AG09319 (cell line): ENCODE results near the gene ACSS1.

ENCODE experiments used
- DNase-seq: peaks from one replicate; pipeline ENCODE4 v3.0.0-alpha.2; 2010; ENCODE audit warnings: low read depth; ENCODE audit errors: extremely low read depth
- TF ChIP-seq, protein P1 (sequence below): IDR thresholded peaks from 2 replicates; pipeline ENCODE4 v1.5.1; 2011; ENCODE audit warnings: low read depth, mild to moderate bottlenecking, inconsistent platforms, low read length, moderate library complexity

Gene ACSS1

DNA sequence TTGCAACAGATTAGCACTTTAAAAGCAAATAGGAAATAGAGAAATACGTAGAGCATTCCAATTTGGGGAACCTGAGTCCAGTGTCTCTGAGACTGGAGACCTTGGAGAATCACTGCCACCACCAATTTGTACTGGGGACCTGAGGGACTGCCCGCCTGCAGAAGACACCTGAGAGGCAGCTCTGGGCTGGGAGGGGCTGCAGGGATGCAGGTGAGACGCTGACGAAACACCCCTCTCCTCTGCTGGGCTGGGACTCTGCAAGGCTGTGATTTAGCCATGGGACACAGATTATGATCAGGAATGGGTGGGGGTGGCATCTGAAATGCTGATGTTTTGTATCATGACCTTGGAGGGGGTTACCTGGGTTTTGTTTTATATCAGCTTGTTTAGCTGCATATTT, 58.4 kb downstream of the ACSS1 start:
- TF ChIP-seq, protein P1, sequence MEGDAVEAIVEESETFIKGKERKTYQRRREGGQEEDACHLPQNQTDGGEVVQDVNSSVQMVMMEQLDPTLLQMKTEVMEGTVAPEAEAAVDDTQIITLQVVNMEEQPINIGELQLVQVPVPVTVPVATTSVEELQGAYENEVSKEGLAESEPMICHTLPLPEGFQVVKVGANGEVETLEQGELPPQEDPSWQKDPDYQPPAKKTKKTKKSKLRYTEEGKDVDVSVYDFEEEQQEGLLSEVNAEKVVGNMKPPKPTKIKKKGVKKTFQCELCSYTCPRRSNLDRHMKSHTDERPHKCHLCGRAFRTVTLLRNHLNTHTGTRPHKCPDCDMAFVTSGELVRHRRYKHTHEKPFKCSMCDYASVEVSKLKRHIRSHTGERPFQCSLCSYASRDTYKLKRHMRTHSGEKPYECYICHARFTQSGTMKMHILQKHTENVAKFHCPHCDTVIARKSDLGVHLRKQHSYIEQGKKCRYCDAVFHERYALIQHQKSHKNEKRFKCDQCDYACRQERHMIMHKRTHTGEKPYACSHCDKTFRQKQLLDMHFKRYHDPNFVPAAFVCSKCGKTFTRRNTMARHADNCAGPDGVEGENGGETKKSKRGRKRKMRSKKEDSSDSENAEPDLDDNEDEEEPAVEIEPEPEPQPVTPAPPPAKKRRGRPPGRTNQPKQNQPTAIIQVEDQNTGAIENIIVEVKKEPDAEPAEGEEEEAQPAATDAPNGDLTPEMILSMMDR = no peak
- DNase-seq = no peak

DNA sequence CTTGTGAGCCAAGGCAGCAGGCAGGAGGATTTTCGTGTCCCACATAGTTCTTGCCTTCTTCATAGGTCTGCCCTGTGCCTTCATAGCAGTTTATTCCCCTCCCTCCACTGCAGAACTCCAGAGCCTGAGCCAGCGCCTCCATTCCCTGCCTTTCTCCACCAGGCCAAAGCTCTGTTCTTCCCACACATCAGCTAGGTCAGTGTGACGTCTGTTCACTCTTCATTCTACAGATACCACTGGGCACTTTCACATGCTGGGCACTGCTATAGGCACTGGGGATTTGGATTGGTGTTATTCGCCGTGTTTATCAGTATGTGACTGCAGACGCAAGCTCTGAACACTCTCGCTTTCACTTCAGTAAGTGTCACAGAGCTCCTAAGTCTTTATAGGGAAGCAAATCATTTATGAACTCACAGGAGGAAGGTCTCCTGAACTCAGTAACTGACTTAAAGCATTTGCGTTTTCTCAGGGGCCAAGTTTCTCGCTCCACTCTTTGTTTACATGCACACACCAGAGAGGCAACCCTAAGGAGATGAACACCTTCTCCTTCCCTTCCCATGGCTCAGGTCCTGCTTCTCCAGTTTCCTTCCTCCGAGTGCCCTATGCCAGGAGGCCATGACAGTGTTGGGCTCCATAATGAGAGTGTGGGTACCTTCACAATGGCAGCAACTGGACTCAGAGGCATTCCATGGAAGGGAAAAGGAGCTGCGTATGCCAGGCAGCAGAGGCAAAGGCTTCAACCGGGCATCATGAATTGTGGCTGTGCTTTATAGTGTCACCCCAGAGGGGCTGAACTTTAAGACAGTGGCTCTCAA, 59.1 kb downstream of the ACSS1 start:
- DNase-seq = no peak
- TF ChIP-seq, protein P1 = no peak

DNA sequence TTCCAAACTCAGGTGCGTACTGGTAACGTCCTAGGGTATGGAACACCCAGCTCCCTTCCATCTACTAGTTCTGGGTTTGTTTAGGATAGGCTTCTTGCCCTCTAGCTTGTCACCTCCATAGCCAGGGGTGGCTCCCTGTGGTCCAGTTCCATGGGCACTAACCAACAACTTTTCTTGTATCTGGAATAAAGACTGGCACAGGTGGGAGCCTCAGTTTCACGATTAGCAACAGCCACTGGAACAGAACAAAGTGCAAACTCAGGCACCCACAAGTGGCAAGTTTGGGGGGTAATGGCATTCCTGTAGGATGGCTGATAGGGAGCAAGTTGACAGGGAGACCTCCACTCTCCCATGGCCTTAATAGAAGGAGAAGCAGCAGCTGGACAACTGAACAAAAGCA, 59.8 kb downstream of the ACSS1 start:
- TF ChIP-seq, protein P1 = no peak
- DNase-seq = no peak

DNA sequence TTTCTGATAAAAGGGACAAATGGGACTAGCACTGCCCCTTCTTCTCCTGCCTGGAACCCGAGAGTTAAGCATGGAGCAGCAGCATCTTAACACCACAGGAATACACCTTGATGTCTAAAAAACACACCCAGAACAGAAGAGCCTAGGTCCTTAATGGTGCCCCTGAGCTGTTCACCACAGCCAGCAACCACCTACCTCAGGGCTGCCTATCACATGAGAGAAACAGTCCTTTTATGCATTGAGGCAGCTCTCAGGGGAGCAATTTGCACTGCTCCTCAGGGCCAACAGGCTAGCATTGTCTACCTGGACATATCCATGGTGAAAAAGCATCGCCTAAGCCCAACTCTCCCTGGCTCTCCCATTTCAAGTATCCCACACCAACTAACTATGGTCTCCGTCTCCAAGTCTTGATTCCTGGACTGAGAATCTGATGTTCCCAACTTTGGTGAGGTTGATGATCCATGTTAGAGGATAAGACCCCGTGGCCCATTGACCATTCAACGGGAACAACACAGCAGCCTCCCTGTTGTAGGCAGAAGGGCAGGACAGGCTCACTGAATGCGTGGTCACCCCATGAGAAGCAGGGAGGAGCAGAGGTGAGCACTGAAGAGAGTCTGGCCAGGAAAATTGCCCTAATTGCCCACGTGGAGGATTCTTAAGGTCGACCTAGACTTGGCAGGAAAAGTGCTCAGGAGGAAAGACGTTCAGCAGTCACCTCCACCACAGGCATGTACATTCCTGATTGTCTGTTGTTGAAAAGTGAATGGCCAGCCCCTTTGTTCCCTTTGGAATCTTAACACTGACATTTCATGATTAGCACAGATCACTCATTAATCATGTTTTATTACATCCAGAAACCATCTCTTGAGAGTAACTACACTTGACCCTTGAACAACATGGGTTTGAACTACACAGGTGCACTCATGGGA, 61.2 kb downstream of the ACSS1 start:
- TF ChIP-seq, protein P1 = no peak
- no peak for DNase-seq

DNA sequence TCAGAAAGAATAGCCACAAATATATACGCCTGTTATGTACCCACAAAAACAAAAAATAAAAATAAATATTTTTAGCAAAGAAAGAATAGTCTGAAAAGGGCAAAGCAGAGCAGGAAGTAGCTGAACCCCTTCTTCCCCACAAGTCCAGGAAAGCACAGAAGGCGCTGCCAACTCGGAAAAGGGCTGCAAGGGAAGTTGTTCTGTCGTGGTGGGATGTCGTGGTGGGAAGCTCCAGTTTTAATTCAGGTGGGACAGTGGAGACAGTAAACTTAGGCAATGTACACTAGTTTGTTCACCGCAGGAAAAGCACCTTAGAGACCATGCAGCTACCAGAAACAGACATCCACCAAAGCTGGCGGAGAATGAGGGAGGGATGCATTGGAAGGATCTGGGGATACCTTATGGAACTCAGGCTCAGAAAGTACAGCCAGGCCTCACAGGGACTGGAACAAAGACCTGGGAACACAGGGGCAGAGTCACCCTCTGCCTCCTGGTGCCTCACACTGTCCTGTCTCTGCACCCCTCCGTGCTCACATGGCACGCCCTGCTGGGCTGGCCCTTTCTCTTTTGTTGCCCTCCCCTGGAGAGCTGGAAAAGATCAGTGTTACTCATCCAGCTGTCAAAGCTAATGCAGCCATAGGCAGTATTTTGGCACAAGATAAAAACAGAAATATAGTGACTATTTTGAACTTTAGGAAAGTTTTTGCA, 62.0 kb downstream of the ACSS1 start:
- TF ChIP-seq, protein P1 = no peak
- DNase-seq = no peak

DNA sequence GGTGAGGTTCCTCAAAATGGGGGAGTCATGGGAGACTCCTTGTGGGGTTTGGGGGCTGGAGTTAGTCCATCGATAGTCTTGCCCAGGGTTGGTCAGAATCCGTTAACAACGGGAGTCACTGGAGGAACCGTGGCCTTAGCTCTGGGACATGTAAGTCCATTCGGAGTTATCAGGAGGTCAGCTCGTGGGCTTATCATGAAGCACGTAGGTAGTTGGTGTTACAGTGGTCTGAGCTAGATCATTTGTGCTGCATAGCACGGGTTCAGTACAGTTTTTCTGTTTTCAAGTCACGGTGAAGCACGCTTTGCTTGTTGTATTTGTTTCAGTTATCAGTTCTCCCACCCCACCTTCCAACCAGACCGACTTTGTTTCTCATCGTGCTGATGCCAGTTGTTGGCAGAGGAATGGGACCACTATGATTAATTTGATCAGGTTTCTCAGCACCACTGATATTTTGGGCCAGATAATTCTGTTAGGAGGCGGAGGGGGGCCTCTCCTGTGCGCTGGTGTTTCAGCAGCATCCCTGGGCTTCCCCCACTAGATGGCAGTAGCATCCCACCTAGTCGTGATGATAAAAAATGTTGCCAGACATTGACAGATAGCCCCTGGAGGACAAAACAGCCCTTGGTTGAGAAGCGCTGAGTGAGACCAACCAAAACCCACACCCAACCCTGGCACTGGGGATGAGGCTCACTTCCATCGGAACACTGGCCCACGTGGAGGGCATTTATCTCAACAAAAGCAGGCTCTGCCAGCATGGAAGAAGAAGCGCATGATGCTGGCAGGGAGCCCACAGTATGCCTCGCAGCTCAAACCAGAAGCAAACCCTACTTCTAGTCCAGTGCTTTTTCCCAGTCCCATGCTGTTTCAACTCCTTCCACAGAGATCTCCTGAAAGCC, 63.2 kb downstream of the ACSS1 start:
- TF ChIP-seq, protein P1 = peak; percentile 96
- DNase-seq = peak; percentile 47
